Body of pancreas (tissue), 4 donors: ENCODE measurements around the gene SVIL. TPM values are rescaled to one million over a fixed set of nuclear protein-coding genes. Genes with fewer than 3 reads are reported as not detected.
"Not testable (repeated sequence)": the region's sequence is repeated elsewhere in the genome, so short reads cannot be mapped to it uniquely, and the experiment has no call there.

Experiments used
- ATAC-seq: fragments of 150-250 bp; one replicate; pipeline ENCODE4 v1.9.1; 2016
- DNase-seq, 4 donors: peaks; one replicate each; pipeline ENCODE4 v3.0.0-alpha.2; 2019
- H3K27ac ChIP-seq, 4 donors: fragments of 200-600 bp; sonication (generic); 1 replicate in 3 of 4; 2 replicates in 1 of 4; pipeline versions ENCODE4 v1.5.1 to v1.6.1; 2016 to 2019; ENCODE audit warnings: mild to moderate bottlenecking in 1 of 4, mixed read lengths in 1 of 4, moderate library complexity in 1 of 4
- H3K27me3 ChIP-seq, 2 donors: fragments of 200-600 bp; sonication (generic); one replicate each; pipeline ENCODE4 v1.6.0; 2016; ENCODE audit warnings: mild to moderate bottlenecking in 1 of 2
- H3K36me3 ChIP-seq, 2 donors: fragments of 200-600 bp; sonication (generic); replicated peaks in 1 of 2; 2 replicates each; pipeline ENCODE4 v1.5.1; 2016; ENCODE audit warnings: low read depth in 2 of 2; ENCODE audit not compliant: insufficient read depth in 1 of 2
- H3K4me1 ChIP-seq: fragments of 200-600 bp; sonication (generic); one replicate; pipeline ENCODE4 v1.6.0; 2016
- H3K4me3 ChIP-seq, 2 donors: fragments of 200-600 bp; sonication (generic); 1 replicate in 1 of 2; 2 replicates in 1 of 2; pipeline ENCODE4 v1.5.1; 2016 to 2019
- H3K9me3 ChIP-seq, 3 donors: fragments of 200-600 bp; sonication (generic); 1 replicate in 2 of 3; 2 replicates in 1 of 3; pipeline ENCODE4 v1.5.1; 2016
- CTCF ChIP-seq, 7 experiments: fragments of 450-650 bp in 4 of 7; fragments of 200-600 bp in 3 of 7; sonication (generic) in 3 of 7; IDR thresholded peaks; one replicate each; pipeline ENCODE4 v1.5.1; 2016 to 2019; ENCODE audit warnings: antibody characterized with exemption in 7 of 7
- POLR2A ChIP-seq, 3 donors: fragments of 450-650 bp; IDR thresholded peaks; one replicate each; pipeline ENCODE4 v1.6.1; 2016; ENCODE audit warnings: antibody characterized with exemption in 3 of 3, mild to moderate bottlenecking in 2 of 3
- WGBS, 2 donors: methylation state at CpG; one replicate each; pipeline ENCODE4 v1.1.5; 2017; 5-methylcytosine and 5-hydroxymethylcytosine counted together
- intact Hi-C: fragments of 100-400 bp; cut with DNase I; formaldehyde crosslinking; loops from one replicate; pipeline ENCODE4 v1.15.1; 2023
- total RNA-seq, 2 donors: library from RNA; depleted of rRNA; stranded (reverse); fragments of >200 nt; gene quantifications; one replicate each; pipeline ENCODE4 v1.1.0, GENCODE V29; 2016

Gene SVIL
- total RNA-seq, 2 donors from 2014 or later = 25.4 to 41.2 TPM

GRCh38 chr10:29579455-29579970 is 55.3 kb downstream of the SVIL start:
- 85 to 86% methylated on average over 11 to 12 of the region's 12 CpGs for WGBS, 2 donors
- H3K4me1 ChIP-seq = no peaks in the 10 kb centered on the region
- H3K4me3 ChIP-seq = no peak overlapping the region
- DNase-seq (no peak), ATAC-seq (no peak)
- H3K27ac ChIP-seq = no peak overlapping the region
- H3K36me3 ChIP-seq = no peaks in the 10 kb centered on the region
- intact Hi-C loops = no loop called here
- TF ChIP-seq POLR2A (IDR thresholded peaks at IDR 0.05) = no peak
- TF ChIP-seq CTCF (IDR thresholded peaks at IDR 0.05) = no peak
- H3K27me3 ChIP-seq = no peaks in the 10 kb centered on the region
- H3K9me3 ChIP-seq = no peaks in the 10 kb centered on the region

DNA sequence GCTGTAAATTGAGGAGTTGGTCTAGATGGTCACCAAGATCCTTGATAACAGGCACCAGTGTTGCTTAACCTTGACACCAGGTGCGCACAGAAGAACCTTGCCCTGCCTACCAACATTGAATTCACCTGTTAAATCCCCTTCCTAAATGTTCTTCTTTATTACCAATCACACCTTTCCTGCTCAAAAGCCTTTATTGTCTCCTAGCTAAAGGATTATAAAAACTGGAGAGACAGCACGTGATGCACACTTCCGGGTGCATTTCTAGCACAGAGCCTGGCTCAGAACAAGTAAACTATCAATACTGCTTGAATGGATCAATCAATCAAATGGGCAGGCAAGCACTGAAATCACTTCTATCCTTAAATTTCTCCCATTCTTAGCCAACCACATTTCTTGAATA is 56.3 kb downstream of the SVIL start:
- ATAC-seq (no peak), DNase-seq (no peak)
- no peaks in the 10 kb centered on the region for H3K4me1 ChIP-seq
- no peaks in the 10 kb centered on the region for H3K9me3 ChIP-seq
- H3K27ac ChIP-seq = no peak overlapping the region
- intact Hi-C loops = no loop called here
- no peaks in the 10 kb centered on the region for H3K36me3 ChIP-seq
- no peak overlapping the region for H3K4me3 ChIP-seq
- TF ChIP-seq POLR2A (IDR thresholded peaks at IDR 0.05) (no peak), CTCF (IDR thresholded peaks at IDR 0.05) (no peak)
- no peaks in the 10 kb centered on the region for H3K27me3 ChIP-seq
- 61 to 77% methylated on average over 3 of the region's 3 CpGs for WGBS, 2 donors

- ATAC-seq (no peak), DNase-seq (no peak)
- 89 to 93% methylated on average over 8 of the region's 8 CpGs for WGBS, 2 donors
- Histone ChIP-seq H3K27me3 (no peaks in the 10 kb centered on the region), H3K27ac (no peak overlapping the region), H3K9me3 (no peaks in the 10 kb centered on the region), H3K4me1 (no peaks in the 10 kb centered on the region), H3K4me3 (no peak overlapping the region), H3K36me3 (no peaks in the 10 kb centered on the region)
- intact Hi-C loops = no loop called here
- no peak for TF ChIP-seq POLR2A (IDR thresholded peaks at IDR 0.05)
- TF ChIP-seq CTCF (IDR thresholded peaks at IDR 0.05) = no peak
These were observed 58.1 kb downstream of the SVIL start for GRCh38 chr10:29576681-29577080.

DNA sequence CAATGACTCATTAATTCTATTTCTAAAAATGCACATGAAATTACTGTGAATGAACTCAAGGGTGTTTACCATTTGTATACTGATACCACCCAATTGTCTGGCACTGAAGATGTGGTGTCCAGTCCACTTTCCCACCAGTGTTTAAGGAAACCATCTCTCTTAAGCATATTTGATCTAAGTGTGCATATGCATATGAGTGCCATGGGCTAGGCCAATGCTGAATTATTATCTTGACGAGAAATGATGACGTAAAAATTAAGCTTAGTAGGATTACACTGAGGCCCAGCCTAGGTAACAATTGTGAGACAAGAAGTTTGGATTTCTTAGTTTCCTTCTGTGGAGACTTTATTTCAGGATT is 59.7 kb downstream of the SVIL start:
- Histone ChIP-seq H3K36me3 (no peaks in the 10 kb centered on the region), H3K27ac (no peak overlapping the region), H3K4me3 (no peak overlapping the region), H3K9me3 (no peaks in the 10 kb centered on the region), H3K4me1 (peaks cover 6% of the 10 kb centered on the region), H3K27me3 (no peaks in the 10 kb centered on the region)
- WGBS, 2 donors = 96 to 98% methylated on average over 2 of the region's 2 CpGs
- TF ChIP-seq CTCF (IDR thresholded peaks at IDR 0.05) = no peak
- no peak for TF ChIP-seq POLR2A (IDR thresholded peaks at IDR 0.05)
- ATAC-seq (no peak), DNase-seq (no peak)
- intact Hi-C loops = no loop called here

GRCh38 chr10:29574212-29575097 is 60.3 kb downstream of the SVIL start:
- WGBS, 2 donors = 87% methylated on average over 8 to 10 of the region's 10 CpGs
- H3K36me3 ChIP-seq, intact Hi-C loops, H3K27ac ChIP-seq, H3K9me3 ChIP-seq, DNase-seq, ATAC-seq, H3K27me3 ChIP-seq, H3K4me3 ChIP-seq, H3K4me1 ChIP-seq: not testable (repeated sequence)

DNA sequence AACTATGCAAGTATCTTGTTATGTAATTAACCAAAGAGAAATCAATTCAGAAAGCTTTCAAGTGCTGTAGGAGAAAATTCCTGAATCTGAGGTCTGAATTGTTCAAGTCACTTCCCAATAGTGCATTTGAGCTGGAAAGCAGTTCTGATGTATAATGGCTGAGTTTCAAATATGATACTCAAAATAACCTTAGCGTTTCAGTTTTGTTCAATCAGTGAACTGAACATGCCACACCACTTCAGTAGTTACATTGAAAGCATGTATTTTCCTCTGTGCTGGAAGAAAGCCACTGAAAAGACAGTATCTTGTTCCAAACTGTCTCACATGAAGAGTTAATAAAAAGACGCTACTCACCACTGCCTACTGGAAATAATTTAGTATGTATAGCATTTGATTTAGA is 64.5 kb downstream of the SVIL start:
- ATAC-seq, H3K4me1 ChIP-seq, H3K27me3 ChIP-seq, DNase-seq, H3K27ac ChIP-seq, H3K36me3 ChIP-seq, H3K4me3 ChIP-seq, intact Hi-C loops, H3K9me3 ChIP-seq: not testable (repeated sequence)
- WGBS, 2 donors = 34 to 37% methylated on average over 2 of the region's 2 CpGs
